ENCODE measurements around the gene YY1. TPM values are rescaled to one million over a fixed set of nuclear protein-coding genes. Genes with fewer than 3 reads are reported as not detected.
A peak's percentile ranks its signal among the peaks of the same experiment; 100 is the strongest.

YY1 gene
- polyA plus RNA-seq, 3 donors: 13.3 to 35.2 (median 15.7) TPM

GRCh38 chr14:100323121-100323941 lies 84.4 kb downstream of the YY1 start, which contains the start of gene SLC25A47:
SLC25A47 (plus strand) TSS chr14:100323339; CDS start chr14:100323415, 76 bp downstream.
- DNase-seq: no peak
- H3K9me3 ChIP-seq (replicated peaks in 1 of 2; ENCODE audit: control insufficient read depth in 1 of 2, insufficient read depth in 1 of 2, low read length in 2 of 2): no peaks in the 10 kb centered on the region
- no peaks in the 10 kb centered on the region for H3K36me3 Mint-ChIP-seq
- H3K4me2 ChIP-seq (replicated peaks; ENCODE audit: extremely low read depth, low read length, poor library complexity, severe bottlenecking): no peak within 1 kb of the TSS
- peaks cover 1 to 5% (median 3%) of the 10 kb centered on the region in 3 donors for H3K27me3 Mint-ChIP-seq (ENCODE audit: low read depth in 3 of 3)
- H3K4me1 ChIP-seq (ENCODE audit: control insufficient read depth in 1 of 2, insufficient read depth in 2 of 2, low read length in 2 of 2): peaks cover 3 to 5% of the 10 kb centered on the region in 2 donors
- no peak within 1 kb of the TSS for H3K4me3 ChIP-seq (replicated peaks in 1 of 3; ENCODE audit: low read depth in 2 of 3, low read length in 3 of 3)
- H3K9me3 Mint-ChIP-seq: peaks cover 0 to 3% (median 0%) of the 10 kb centered on the region in 7 donors
- no peak within 1 kb of the TSS for H3K27ac ChIP-seq (ENCODE audit: low read depth in 1 of 2, low read length in 2 of 2)
- WGBS (ENCODE audit: insufficient coverage): 99% methylated on average over 15 of the region's 16 CpGs
- H2AFZ ChIP-seq (ENCODE audit: insufficient read depth, low read depth, low read length, poor library complexity, severe bottlenecking): no peak within 1 kb of the TSS
- no peaks in the 10 kb centered on the region for H3K27me3 ChIP-seq (ENCODE audit: control insufficient read depth in 2 of 2, insufficient read depth in 2 of 2, low read length in 2 of 2)
- H4K20me1 ChIP-seq (ENCODE audit: insufficient read depth, low read length): no peaks in the 10 kb centered on the region
- no peaks in the 10 kb centered on the region for H3K4me1 Mint-ChIP-seq
- no peaks in the 10 kb centered on the region for H3K79me2 ChIP-seq (ENCODE audit: insufficient read depth, low read length)
- no peaks in the 10 kb centered on the region for H3K36me3 ChIP-seq (replicated peaks in 1 of 2; ENCODE audit: control insufficient read depth in 1 of 2, insufficient read depth in 2 of 2, low read length in 2 of 2)
- TF ChIP-seq, protein P1, sequence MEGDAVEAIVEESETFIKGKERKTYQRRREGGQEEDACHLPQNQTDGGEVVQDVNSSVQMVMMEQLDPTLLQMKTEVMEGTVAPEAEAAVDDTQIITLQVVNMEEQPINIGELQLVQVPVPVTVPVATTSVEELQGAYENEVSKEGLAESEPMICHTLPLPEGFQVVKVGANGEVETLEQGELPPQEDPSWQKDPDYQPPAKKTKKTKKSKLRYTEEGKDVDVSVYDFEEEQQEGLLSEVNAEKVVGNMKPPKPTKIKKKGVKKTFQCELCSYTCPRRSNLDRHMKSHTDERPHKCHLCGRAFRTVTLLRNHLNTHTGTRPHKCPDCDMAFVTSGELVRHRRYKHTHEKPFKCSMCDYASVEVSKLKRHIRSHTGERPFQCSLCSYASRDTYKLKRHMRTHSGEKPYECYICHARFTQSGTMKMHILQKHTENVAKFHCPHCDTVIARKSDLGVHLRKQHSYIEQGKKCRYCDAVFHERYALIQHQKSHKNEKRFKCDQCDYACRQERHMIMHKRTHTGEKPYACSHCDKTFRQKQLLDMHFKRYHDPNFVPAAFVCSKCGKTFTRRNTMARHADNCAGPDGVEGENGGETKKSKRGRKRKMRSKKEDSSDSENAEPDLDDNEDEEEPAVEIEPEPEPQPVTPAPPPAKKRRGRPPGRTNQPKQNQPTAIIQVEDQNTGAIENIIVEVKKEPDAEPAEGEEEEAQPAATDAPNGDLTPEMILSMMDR (IDR thresholded peaks at IDR 0.05): no peak
- intact Hi-C loops (cut with micrococcal nuclease): no loop called here
- H3K9ac ChIP-seq (ENCODE audit: insufficient read depth, low read length, poor library complexity, severe bottlenecking): no peak within 1 kb of the TSS
- no peak within 1 kb of the TSS for H3K4me3 Mint-ChIP-seq
- H3K27ac Mint-ChIP-seq: peak within 1 kb of the TSS in 3 of 7 donors; percentile 2 to 64 (median 51)

DNA sequence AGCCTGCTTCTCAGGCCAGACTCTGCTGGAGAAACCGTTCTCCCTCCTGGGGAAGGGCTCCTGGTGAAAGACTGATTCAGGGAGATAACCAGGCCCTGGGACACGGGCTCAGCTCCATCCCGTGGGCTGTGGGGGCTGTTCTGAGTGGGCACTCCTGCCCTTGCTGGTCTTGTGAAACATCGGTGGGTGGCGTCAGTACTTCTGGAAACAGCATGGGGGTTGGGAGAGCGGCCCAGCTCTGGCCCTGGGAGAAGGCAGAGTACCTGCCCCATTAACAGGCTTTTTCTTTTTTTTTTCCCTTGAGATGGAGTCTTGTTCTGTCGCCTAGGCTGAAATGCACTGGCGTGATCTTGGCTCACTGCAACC lies 85.0 kb downstream of the YY1 start:
- Mint-ChIP-seq H3K4me1 (no peaks in the 10 kb centered on the region), H3K27me3 (ENCODE audit: low read depth in 3 of 3) (peaks cover 1 to 5% (median 3%) of the 10 kb centered on the region in 3 donors), H3K36me3 (no peaks in the 10 kb centered on the region), H3K9me3 (peaks cover 0 to 3% (median 0%) of the 10 kb centered on the region in 7 donors), H3K4me3 (no peak overlapping the region), H3K27ac (peak overlapping the region in 2 of 7 donors; percentile 2 to 64)
- WGBS (ENCODE audit: insufficient coverage): 63% methylated on average over 6 of the region's 8 CpGs
- no peak for DNase-seq
- Histone ChIP-seq H3K4me3 (replicated peaks in 1 of 3; ENCODE audit: low read depth in 2 of 3, low read length in 3 of 3) (no peak overlapping the region), H3K27ac (ENCODE audit: low read depth in 1 of 2, low read length in 2 of 2) (no peak overlapping the region), H3K79me2 (ENCODE audit: insufficient read depth, low read length) (no peaks in the 10 kb centered on the region), H2AFZ (ENCODE audit: insufficient read depth, low read depth, low read length, poor library complexity, severe bottlenecking) (no peak overlapping the region), H4K20me1 (ENCODE audit: insufficient read depth, low read length) (no peaks in the 10 kb centered on the region), H3K36me3 (replicated peaks in 1 of 2; ENCODE audit: control insufficient read depth in 1 of 2, insufficient read depth in 2 of 2, low read length in 2 of 2) (no peaks in the 10 kb centered on the region), H3K9me3 (replicated peaks in 1 of 2; ENCODE audit: control insufficient read depth in 1 of 2, insufficient read depth in 1 of 2, low read length in 2 of 2) (no peaks in the 10 kb centered on the region), H3K27me3 (ENCODE audit: control insufficient read depth in 2 of 2, insufficient read depth in 2 of 2, low read length in 2 of 2) (no peaks in the 10 kb centered on the region), H3K4me1 (ENCODE audit: control insufficient read depth in 1 of 2, insufficient read depth in 2 of 2, low read length in 2 of 2) (no peaks in the 10 kb centered on the region), H3K9ac (ENCODE audit: insufficient read depth, low read length, poor library complexity, severe bottlenecking) (no peak overlapping the region), H3K4me2 (replicated peaks; ENCODE audit: extremely low read depth, low read length, poor library complexity, severe bottlenecking) (no peak overlapping the region)
- intact Hi-C loops (cut with micrococcal nuclease): no loop called here
- TF ChIP-seq, protein P1 (IDR thresholded peaks at IDR 0.05): no peak

All from CD14-positive monocyte (primary cell).